HEK293 (cell line): ENCODE data around the gene ISOC2.
A peak's percentile ranks its signal among the peaks of the same experiment; 100 is the strongest.

ENCODE experiments used
- CTCF ChIA-PET: fragments of 350-600 bp; formaldehyde crosslinking; extraction: SDS; loops from one replicate; lab custom pipeline; 2021; ENCODE audit warnings: antibody characterized with exemption; lab: Yijun Ruan, JAX
- POLR2A ChIA-PET: fragments of 300-600 bp; formaldehyde crosslinking; extraction: SDS; loops from one replicate; lab custom pipeline; 2020; ENCODE audit warnings: antibody characterized with exemption, inconsistent platforms; lab: Yijun Ruan, JAX
- H3K27ac ChIP-seq: fragments of 200-500 bp; sonication (Bioruptor generic); 2 replicates; pipeline ENCODE4 v1.5.1; 2014; ENCODE audit warnings: low read depth, low read length, control low read depth, inconsistent platforms; ENCODE audit errors: extremely low read depth
- H3K36me3 ChIP-seq, 2 experiments: fragments of 200-500 bp in 1 of 2; sonication (Bioruptor generic) in 1 of 2; 1 replicate in 1 of 2; 2 replicates in 1 of 2; pipeline ENCODE4 v1.5.1; 2014 to 2017; ENCODE audit warnings: inconsistent platforms in 2 of 2, low read length in 2 of 2; ENCODE audit not compliant: control insufficient read depth in 2 of 2, insufficient read depth in 1 of 2
- H3K4me1 ChIP-seq: fragments of 200-500 bp; sonication (Bioruptor generic); 2 replicates; pipeline ENCODE4 v1.5.1; 2014; ENCODE audit warnings: mild to moderate bottlenecking, low read length, inconsistent platforms; ENCODE audit not compliant: control insufficient read depth, insufficient read depth
- H3K4me3 ChIP-seq: 2 replicates; pipeline ENCODE4 v1.5.1; 2011; ENCODE audit warnings: low read depth, mild to moderate bottlenecking, control low read depth, low read length, moderate library complexity
- H3K9me3 ChIP-seq: fragments of 200-500 bp; sonication (Bioruptor generic); 2 replicates; pipeline ENCODE4 v1.5.1; 2014; ENCODE audit warnings: low read depth, low read length, inconsistent platforms; ENCODE audit not compliant: control insufficient read depth, insufficient read depth
- EGR2 ChIP-seq: fragments of 450-650 bp; formaldehyde crosslinking; IDR thresholded peaks from 2 replicates; pipeline ENCODE4 v1.5.1; 2016; ENCODE audit warnings: low read depth, missing biosample characterization, missing genetic modification characterization
- INSM2 ChIP-seq: fragments of 450-650 bp; formaldehyde crosslinking; IDR thresholded peaks from 2 replicates; pipeline ENCODE4 v1.5.1; 2016; ENCODE audit warnings: missing biosample characterization, missing genetic modification characterization
- KLF8 ChIP-seq: fragments of 450-650 bp; formaldehyde crosslinking; IDR thresholded peaks from 2 replicates; pipeline ENCODE4 v1.5.1; 2016; ENCODE audit warnings: missing biosample characterization, missing genetic modification characterization
- PATZ1 ChIP-seq: fragments of 450-650 bp; formaldehyde crosslinking; IDR thresholded peaks from 2 replicates; pipeline ENCODE4 v1.5.1; 2016; ENCODE audit warnings: missing biosample characterization, missing genetic modification characterization
- RBAK ChIP-seq: fragments of 450-650 bp; formaldehyde crosslinking; IDR thresholded peaks from 2 replicates; pipeline ENCODE4 v1.5.1; 2016; ENCODE audit warnings: missing biosample characterization, missing genetic modification characterization
- SCRT2 ChIP-seq: fragments of 450-650 bp; formaldehyde crosslinking; IDR thresholded peaks from 2 replicates; pipeline ENCODE4 v1.5.1; 2016; ENCODE audit warnings: missing biosample characterization, missing genetic modification characterization
- SP2 ChIP-seq: fragments of 450-650 bp; formaldehyde crosslinking; IDR thresholded peaks from 2 replicates; pipeline ENCODE4 v1.5.1; 2016; ENCODE audit warnings: missing biosample characterization, missing genetic modification characterization
- WT1 ChIP-seq: fragments of 450-650 bp; formaldehyde crosslinking; IDR thresholded peaks from 2 replicates; pipeline ENCODE4 v1.5.1; 2016; ENCODE audit warnings: missing biosample characterization, missing genetic modification characterization
- ZBTB26 ChIP-seq: fragments of 450-650 bp; formaldehyde crosslinking; optimal IDR thresholded peaks from 2 replicates; pipeline ENCODE3; 2016; ENCODE audit warnings: missing biosample characterization, mild to moderate bottlenecking, missing genetic modification characterization
- ZFP37 ChIP-seq: fragments of 450-650 bp; formaldehyde crosslinking; IDR thresholded peaks from 2 replicates; pipeline ENCODE4 v1.5.1; 2016; ENCODE audit warnings: missing biosample characterization, missing genetic modification characterization
- ZIC2 ChIP-seq: fragments of 450-650 bp; formaldehyde crosslinking; IDR thresholded peaks from 2 replicates; pipeline ENCODE4 v1.5.1; 2016; ENCODE audit warnings: missing biosample characterization, missing genetic modification characterization
- ZNF138 ChIP-seq: fragments of 450-650 bp; formaldehyde crosslinking; IDR thresholded peaks from 2 replicates; pipeline ENCODE4 v1.5.1; 2016; ENCODE audit warnings: missing biosample characterization, missing genetic modification characterization, borderline replicate concordance
- ZNF18 ChIP-seq: fragments of 450-650 bp; formaldehyde crosslinking; IDR thresholded peaks from 2 replicates; pipeline ENCODE4 v1.5.1; 2016; ENCODE audit warnings: missing biosample characterization, missing genetic modification characterization
- ZNF26 ChIP-seq: fragments of 450-650 bp; formaldehyde crosslinking; IDR thresholded peaks from 2 replicates; pipeline ENCODE4 v1.5.1; 2016; ENCODE audit warnings: missing biosample characterization, missing genetic modification characterization
- ZNF266 ChIP-seq: fragments of 450-650 bp; formaldehyde crosslinking; IDR thresholded peaks from 2 replicates; pipeline ENCODE4 v1.5.1; 2016; ENCODE audit warnings: missing biosample characterization, missing genetic modification characterization, low read depth
- ZNF341 ChIP-seq: fragments of 450-650 bp; formaldehyde crosslinking; IDR thresholded peaks from 2 replicates; pipeline ENCODE4; 2016; ENCODE audit warnings: low read depth, missing biosample characterization, missing genetic modification characterization
- ZNF366 ChIP-seq: fragments of 450-650 bp; formaldehyde crosslinking; conservative IDR thresholded peaks from 2 replicates; pipeline ENCODE4 v1.5.1; 2016; ENCODE audit warnings: missing biosample characterization, missing genetic modification characterization
- ZNF416 ChIP-seq: fragments of 450-650 bp; formaldehyde crosslinking; IDR thresholded peaks from 2 replicates; pipeline ENCODE4 v1.5.1; 2016; ENCODE audit warnings: missing biosample characterization, missing genetic modification characterization
- ZNF426 ChIP-seq: fragments of 450-650 bp; formaldehyde crosslinking; IDR thresholded peaks from 2 replicates; pipeline ENCODE4 v1.5.1; 2017; ENCODE audit warnings: missing biosample characterization, missing genetic modification characterization, mild to moderate bottlenecking, inconsistent platforms, moderate library complexity
- ZNF510 ChIP-seq: fragments of 450-650 bp; formaldehyde crosslinking; IDR thresholded peaks from 2 replicates; pipeline ENCODE4 v1.5.1; 2018; ENCODE audit warnings: mild to moderate bottlenecking, missing genetic modification characterization, missing biosample characterization; ENCODE audit not compliant: insufficient replicate concordance
- ZNF544 ChIP-seq: fragments of 450-650 bp; formaldehyde crosslinking; IDR thresholded peaks from 2 replicates; pipeline ENCODE4 v1.5.0; 2017; ENCODE audit warnings: missing biosample characterization, missing genetic modification characterization
- ZNF555 ChIP-seq: fragments of 450-650 bp; formaldehyde crosslinking; conservative IDR thresholded peaks from 2 replicates; pipeline ENCODE4 v1.5.1; 2017; ENCODE audit warnings: missing biosample characterization, mild to moderate bottlenecking, missing genetic modification characterization, inconsistent platforms
- ZNF558 ChIP-seq: fragments of 450-650 bp; formaldehyde crosslinking; IDR thresholded peaks from 2 replicates; pipeline ENCODE4 v1.5.1; 2016; ENCODE audit warnings: missing biosample characterization, missing genetic modification characterization
- ZNF660 ChIP-seq: fragments of 450-650 bp; IDR thresholded peaks from 2 replicates; pipeline ENCODE4 v1.5.1; 2018; ENCODE audit warnings: missing biosample characterization, mild to moderate bottlenecking, missing genetic modification characterization
- ZNF692 ChIP-seq: fragments of 450-650 bp; formaldehyde crosslinking; IDR thresholded peaks from 2 replicates; pipeline ENCODE4 v1.5.1; 2016; ENCODE audit warnings: missing biosample characterization, missing genetic modification characterization
- ZNF76 ChIP-seq: fragments of 450-650 bp; formaldehyde crosslinking; IDR thresholded peaks from 2 replicates; pipeline ENCODE4; 2016; ENCODE audit warnings: low read depth, missing biosample characterization, missing genetic modification characterization, borderline replicate concordance
- ZNF768 ChIP-seq: fragments of 450-650 bp; formaldehyde crosslinking; IDR thresholded peaks from 2 replicates; pipeline ENCODE4 v1.5.1; 2018; ENCODE audit warnings: missing biosample characterization, mild to moderate bottlenecking, missing genetic modification characterization
- ZXDB ChIP-seq: fragments of 450-650 bp; formaldehyde crosslinking; IDR thresholded peaks from 2 replicates; pipeline ENCODE4 v1.5.1; 2016; ENCODE audit warnings: missing biosample characterization, missing genetic modification characterization

ISOC2 gene

GRCh38 chr19:55443045-55443823 lies 18.2 kb downstream of the ISOC2 start, which contains the start of gene SHISA7:
Gene SHISA7, minus strand, starts transcription at chr19:55443300. Its CDS starts 437 bp downstream, at chr19:55442863.
- Histone ChIP-seq H3K27ac (no peak within 1 kb of the TSS), H3K4me3 (0 out of 2 replicates have a peak within 1 kb of the TSS, but pooled peaks have one; percentile 3), H3K9me3 (no peaks in the 10 kb centered on the region), H3K4me1 (0 out of 2 replicates have a peak, but pooled peaks cover 3% of the 10 kb centered on the region), H3K36me3 (no peaks in the 10 kb centered on the region)
- ChIA-PET CTCF (interaction anchor here (1.7 kb wide), 1 partner anchor 26 kb away, joined by 10 read pairs; no protein-coding TSS in a partner anchor), POLR2A (interaction anchor here (0.6 to 1.3 kb wide), 2 partner anchors 10 to 33 kb away, joined by 3 to 4 read pairs; partner anchors contain the start of gene ZNF628)
- TF ChIP-seq WT1 (tag by site-specific recombination) (peak; percentile 68), SCRT2 (peak; percentile 89), ZNF768 (tag by site-specific recombination) (no peak), EGR2 (peak; percentile 97), ZBTB26 (peak; percentile 53), ZNF510 (tag by site-specific recombination) (no peak), ZNF366 (tag by site-specific recombination) (peak; percentile 63), ZXDB (tag by site-specific recombination) (peak; percentile 76), ZIC2 (tag by site-specific recombination) (no peak), ZFP37 (tag by site-specific recombination) (no peak), ZNF544 (tag by site-specific recombination) (no peak), ZNF416 (tag by site-specific recombination) (0 out of 2 replicates have a peak, but pooled peaks have one; percentile 50), ZNF18 (tag by site-specific recombination) (no peak), KLF8 (tag by site-specific recombination) (peak; percentile 19; the same call in 1 of the 2 replicates), ZNF555 (no peak), ZNF692 (tag by site-specific recombination) (peak; percentile 37; the same call in 1 of the 2 replicates), ZNF76 (tag by site-specific recombination) (0 out of 2 replicates have a peak, but pooled peaks have one; percentile 26), ZNF660 (tag by site-specific recombination) (0 out of 2 replicates have a peak, but pooled peaks have one; percentile 48), ZNF26 (tag by site-specific recombination) (no peak), ZNF138 (tag by site-specific recombination) (no peak), SP2 (tag by site-specific recombination) (peak; percentile 43), ZNF341 (tag by site-specific recombination) (no peak), ZNF426 (tag by site-specific recombination) (no peak), RBAK (no peak), ZNF558 (tag by site-specific recombination) (no peak), INSM2 (tag by site-specific recombination) (no peak), PATZ1 (tag by site-specific recombination) (peak; percentile 47; the same call in 1 of the 2 replicates), ZNF266 (tag by site-specific recombination) (no peak)
